CD4-positive, alpha-beta T cell treated with Interleukin-15 for 4 hours (primary cell): Measurements from ENCODE around the gene RBM14.
"Not testable (repeated sequence)": the region's sequence is repeated elsewhere in the genome, so short reads cannot be mapped to it uniquely, and the experiment has no call there.

ENCODE experiments used
- DNase-seq: peaks from one replicate; pipeline ENCODE4 v3.0.0-alpha.2; 2020; ENCODE audit warnings: low spot score

The RBM14 gene

GRCh38 chr11:66637557-66638176, 21.2 kb downstream of the RBM14 start:
- DNase-seq, result no peak

- peak; percentile 99 for DNase-seq
Observed at GRCh38 chr11:66638177-66639065, 22.0 kb downstream of the RBM14 start, which contains the start of gene RBM4. Gene RBM4 (plus strand): TSS chr11:66638703. CDS start chr11:66639712, 1,009 bp downstream.

DNA sequence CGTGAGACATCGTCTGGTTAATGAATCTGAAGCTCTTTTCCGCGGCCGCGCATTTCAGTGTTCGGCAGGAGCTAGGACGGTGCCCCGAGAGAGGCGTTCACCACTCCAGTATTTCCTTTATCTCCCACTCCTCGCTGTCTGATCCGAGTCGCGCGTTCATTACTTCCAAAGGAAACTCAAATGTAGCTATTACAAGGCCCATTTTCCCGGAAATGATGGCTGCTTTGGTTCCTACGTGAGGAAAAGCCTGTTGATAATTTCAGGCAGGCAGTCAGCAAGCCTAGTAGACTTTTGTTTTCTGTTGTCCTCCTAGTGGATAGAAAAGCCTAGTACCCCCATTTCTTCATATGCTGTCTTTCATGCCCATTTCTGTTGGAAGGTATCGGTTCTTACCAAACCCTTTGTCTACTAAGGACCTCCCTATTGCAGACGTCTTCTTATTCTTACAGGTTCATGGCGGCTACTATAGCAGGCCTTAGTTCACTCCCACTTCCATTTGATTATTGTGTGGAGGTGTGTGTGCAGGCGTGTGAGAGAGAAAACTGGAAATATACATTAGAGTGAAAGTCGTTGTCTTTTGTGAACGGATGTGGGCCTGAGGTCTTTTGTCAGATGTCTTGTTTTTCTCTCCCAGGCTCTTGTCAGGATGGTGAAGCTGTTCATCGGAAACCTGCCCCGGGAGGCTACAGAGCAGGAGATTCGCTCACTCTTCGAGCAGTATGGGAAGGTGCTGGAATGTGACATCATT, 22.8 kb downstream of the RBM14 start:
- DNase-seq, result peak; percentile 30

DNA sequence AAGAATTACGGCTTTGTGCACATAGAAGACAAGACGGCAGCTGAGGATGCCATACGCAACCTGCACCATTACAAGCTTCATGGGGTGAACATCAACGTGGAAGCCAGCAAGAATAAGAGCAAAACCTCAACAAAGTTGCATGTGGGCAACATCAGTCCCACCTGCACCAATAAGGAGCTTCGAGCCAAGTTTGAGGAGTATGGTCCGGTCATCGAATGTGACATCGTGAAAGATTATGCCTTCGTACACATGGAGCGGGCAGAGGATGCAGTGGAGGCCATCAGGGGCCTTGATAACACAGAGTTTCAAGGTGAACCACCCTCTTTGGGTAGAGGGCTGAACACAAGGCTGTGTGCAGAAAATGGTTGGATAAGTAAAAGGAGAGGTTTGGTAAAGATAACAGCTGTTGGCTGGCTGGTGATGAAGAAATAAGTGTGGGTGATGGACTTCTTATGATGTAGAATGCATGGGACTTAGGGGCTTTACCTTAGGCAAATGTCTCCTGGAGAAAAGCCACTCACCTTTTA, 23.4 kb downstream of the RBM14 start:
- DNase-seq, result not testable (repeated sequence)

DNA sequence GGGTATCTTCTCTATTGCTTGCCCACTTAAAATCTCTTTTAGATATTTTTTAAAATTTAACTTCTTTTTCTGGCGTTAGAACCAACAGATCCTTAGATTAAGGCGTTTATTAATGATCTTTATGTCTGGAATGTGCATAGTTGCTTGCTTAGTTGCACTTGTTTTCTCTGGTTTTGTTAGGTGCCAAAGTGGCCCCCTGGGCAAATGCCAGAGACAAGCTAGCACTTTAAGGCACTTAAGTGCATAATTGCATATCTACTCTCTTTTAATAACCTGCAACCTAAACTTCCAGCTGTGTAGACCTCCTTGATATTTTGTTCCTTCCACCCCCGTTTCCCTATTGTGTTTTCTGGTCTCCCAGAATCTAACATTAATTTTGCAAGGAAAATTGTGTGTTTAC, 25.4 kb downstream of the RBM14 start:
- no peak for DNase-seq

- DNase-seq, result no peak
Observed at GRCh38 chr11:66643745-66644437, 27.5 kb downstream of the RBM14 start.

- no peak for DNase-seq
Observed at GRCh38 chr11:66646828-66647227, 30.4 kb downstream of the RBM14 start.

DNA sequence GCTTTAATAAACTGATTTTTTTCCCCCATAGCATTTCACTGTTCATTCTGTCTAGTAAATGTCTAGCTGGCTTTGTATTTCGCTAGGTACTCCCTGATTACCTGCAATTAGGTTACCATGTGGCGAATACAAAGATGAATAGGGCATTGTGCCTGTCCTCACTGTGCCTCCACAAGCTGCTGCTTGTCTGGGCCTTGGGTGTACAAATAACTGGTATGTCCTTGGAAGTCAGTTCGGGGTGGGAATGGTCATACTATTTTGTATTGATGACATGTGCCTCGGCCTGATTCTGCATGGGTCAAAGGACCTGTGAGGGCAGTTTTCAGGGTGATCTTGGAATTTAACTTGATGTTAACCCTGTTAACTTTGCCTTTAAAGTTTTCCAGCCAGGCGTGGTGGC, 33.5 kb downstream of the RBM14 start:
- DNase-seq, result no peak

- no peak for DNase-seq
Observed at GRCh38 chr11:66651016-66651415, 34.6 kb downstream of the RBM14 start.

GRCh38 chr11:66652651-66653050, 36.2 kb downstream of the RBM14 start:
- no peak for DNase-seq

GRCh38 chr11:66653123-66653522, 36.7 kb downstream of the RBM14 start:
- no peak for DNase-seq

DNA sequence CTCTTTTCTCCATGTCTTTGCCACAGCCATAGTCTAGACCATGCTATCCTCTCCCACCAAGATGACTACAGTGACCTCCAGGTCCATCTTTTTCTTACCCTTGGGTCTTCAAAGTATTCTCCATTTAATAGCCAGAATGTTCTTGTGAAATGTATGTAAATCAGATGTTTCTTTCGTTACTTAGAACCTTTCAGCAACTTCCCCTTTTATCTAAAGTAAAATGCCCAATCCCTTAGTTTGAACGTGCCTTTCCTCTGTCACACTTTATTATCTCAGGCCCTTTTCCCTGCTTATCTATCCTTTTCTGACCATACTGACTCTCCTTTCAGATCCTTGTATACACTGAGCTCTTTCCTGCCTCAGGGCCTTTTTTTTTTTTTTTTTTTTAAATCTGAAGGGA, 43.3 kb downstream of the RBM14 start:
- DNase-seq, result no peak

- DNase-seq, result no peak
Observed at GRCh38 chr11:66663741-66664296, 47.4 kb downstream of the RBM14 start.

DNA sequence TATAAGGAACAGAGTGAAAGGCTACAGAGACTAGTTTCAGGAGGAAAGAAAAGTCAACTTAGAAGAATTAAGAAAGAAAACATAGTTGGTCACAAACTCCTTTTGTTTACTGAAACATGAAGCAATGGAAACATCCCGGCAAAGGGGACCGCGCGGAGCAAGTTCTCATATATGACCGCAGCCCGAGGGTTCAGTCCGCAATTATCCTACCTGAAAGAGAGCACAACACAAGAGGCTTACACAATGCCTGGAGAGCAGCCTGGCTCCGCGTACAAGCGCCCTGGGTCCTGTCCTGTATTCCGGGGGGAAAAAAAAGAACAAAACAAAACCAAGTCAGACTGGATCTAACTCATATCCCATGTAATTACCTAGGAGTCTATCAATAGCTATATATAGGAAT, 48.9 kb downstream of the RBM14 start:
- no peak for DNase-seq

DNA sequence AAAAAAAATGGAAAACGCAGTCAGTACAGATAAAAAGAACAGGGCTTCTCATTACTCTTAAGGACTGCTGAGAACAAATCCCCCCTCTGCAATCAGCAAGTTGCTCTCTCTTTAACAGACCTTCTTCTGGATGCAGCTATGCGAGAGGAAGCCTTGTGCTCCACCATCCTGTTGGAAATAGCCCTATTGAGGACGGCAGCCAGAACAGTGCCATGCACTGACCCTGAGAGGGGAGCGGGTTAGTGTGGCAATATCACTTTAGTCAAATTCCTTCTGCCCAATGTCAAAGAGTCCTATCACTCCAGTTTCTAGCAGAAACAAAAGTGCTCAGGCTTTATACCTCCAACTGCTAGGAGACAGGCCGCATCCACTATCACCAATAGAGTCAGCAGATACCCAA, 54.4 kb downstream of the RBM14 start:
- DNase-seq, result no peak

DNA sequence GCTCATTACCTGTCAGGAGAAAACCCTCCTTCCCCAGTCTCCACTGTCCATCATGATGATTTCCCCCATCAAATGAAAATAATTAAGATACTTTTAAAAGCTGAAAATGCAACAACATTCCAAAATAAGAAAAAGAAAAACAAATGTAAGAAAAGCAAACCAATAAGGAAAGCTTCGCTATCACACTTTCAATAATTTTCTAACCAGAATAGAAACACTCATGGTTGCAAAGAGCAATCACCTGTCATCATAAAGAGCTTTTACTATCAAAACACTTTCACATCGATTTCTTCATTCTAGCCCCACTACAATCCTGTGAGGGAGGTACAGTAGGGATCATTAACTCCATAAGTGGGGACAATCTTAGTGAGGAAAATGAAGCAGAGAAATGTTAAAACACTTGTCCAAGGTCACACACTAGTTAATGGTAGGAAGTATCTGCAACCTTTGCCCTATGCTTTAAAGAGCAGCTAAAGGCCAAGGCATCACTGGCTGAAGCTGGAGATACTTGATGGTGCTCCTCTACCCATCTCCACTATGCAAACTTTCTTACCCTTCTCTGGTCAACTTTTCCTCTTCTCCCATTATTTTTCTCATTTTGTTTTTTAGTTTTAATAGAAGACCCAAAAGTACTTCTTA, 58.7 kb downstream of the RBM14 start:
- DNase-seq, result no peak

- DNase-seq, result no peak
Observed at GRCh38 chr11:66676282-66676919, 60.0 kb downstream of the RBM14 start.
